ENCODE data around the gene SEMA5A.

SEMA5A gene

GRCh38 chr5:9398227-9398626 lies 147.6 kb downstream of the SEMA5A start:
- H3K27ac ChIP-seq (ENCODE audit: low read depth, low read length) = no peak overlapping the region
- no peaks in the 10 kb centered on the region for H3K9me3 ChIP-seq (ENCODE audit: control insufficient read depth, insufficient read depth, low read length)
- H3K27me3 ChIP-seq (ENCODE audit: control insufficient read depth, insufficient read depth, low read length) = no peaks in the 10 kb centered on the region
- H3K4me3 ChIP-seq (ENCODE audit: low read depth, low read length) = no peak overlapping the region
- no peaks in the 10 kb centered on the region for H3K36me3 ChIP-seq (ENCODE audit: control insufficient read depth, insufficient read depth, low read length)
- H3K9ac ChIP-seq (ENCODE audit: low read depth, low read length) = no peak overlapping the region
- H3K4me1 ChIP-seq (ENCODE audit: control insufficient read depth, insufficient read depth, low read length) = 0 out of 2 replicates have a peak, but pooled peaks cover 3% of the 10 kb centered on the region

DNA sequence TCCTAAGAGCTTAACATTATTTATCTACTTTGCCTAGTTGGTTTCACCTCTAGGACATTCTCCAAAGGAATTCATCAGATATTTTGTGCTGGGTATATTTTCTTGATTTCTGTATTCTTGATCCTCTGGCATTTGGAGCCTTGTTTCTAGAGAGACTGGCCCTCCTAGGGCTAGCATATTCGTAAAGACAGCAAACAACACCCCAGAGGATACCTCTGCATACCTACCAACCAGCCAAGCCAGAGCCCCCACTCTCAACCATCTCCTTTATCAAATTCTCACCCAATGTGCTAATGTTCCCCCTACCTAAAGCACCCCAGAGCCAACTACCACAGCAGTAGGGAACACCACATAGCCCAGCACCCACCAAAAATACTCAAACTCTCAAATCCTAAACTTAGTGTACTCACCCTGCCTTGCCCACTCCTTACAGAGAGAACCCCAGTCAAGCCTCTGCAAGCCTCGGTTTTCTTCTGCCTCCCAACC lies 149.5 kb downstream of the SEMA5A start:
- Histone ChIP-seq H3K36me3 (ENCODE audit: control insufficient read depth, insufficient read depth, low read length) (no peaks in the 10 kb centered on the region), H3K9me3 (ENCODE audit: control insufficient read depth, insufficient read depth, low read length) (no peaks in the 10 kb centered on the region), H3K27me3 (ENCODE audit: control insufficient read depth, insufficient read depth, low read length) (no peaks in the 10 kb centered on the region), H3K4me1 (ENCODE audit: control insufficient read depth, insufficient read depth, low read length) (0 out of 2 replicates have a peak, but pooled peaks cover 3% of the 10 kb centered on the region), H3K27ac (ENCODE audit: low read depth, low read length) (no peak overlapping the region), H3K9ac (ENCODE audit: low read depth, low read length) (no peak overlapping the region), H3K4me3 (ENCODE audit: low read depth, low read length) (no peak overlapping the region)

DNA sequence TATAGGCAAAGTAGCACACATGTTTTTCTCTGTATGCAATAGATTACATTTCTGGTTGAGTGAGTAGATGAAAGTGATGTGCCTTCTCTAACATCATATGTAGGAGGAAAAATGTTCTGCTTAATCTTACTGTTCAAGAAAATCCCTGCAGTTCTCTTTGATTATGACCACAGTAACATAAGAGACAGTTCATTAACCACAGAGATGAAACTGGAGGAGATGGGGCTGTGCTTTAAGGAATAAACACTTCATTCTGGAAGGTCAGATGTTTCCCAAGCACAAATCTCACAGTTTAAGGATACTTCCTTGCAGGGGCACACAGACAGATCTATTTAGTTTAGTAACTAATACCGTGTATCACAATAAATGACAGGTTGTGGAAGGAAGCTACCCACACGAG lies 150.2 kb downstream of the SEMA5A start:
- Histone ChIP-seq H3K36me3 (ENCODE audit: control insufficient read depth, insufficient read depth, low read length) (no peaks in the 10 kb centered on the region), H3K4me1 (ENCODE audit: control insufficient read depth, insufficient read depth, low read length) (0 out of 2 replicates have a peak, but pooled peaks cover 3% of the 10 kb centered on the region), H3K4me3 (ENCODE audit: low read depth, low read length) (no peak overlapping the region)

DNA sequence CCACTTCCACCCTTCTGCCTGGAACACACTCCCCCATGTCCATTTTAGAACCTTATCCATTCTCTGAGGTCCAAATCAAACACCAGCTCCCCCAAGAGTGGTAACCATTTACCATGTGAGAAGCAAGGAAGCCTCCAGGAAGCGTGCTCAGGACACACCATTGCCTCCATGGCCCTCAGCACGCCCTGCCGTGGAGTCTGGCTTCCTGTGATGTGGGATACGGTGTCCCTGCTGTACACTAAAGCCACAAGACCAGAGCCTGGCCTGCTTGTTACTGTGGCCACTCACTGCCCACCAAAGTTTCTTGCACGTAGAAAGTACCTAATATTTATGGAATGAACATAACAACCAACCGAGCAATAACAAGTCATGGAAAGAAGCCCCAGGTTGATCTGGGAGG lies 151.7 kb downstream of the SEMA5A start:
- Histone ChIP-seq H3K36me3 (ENCODE audit: control insufficient read depth, insufficient read depth, low read length) (no peaks in the 10 kb centered on the region), H3K27ac (ENCODE audit: low read depth, low read length) (no peak overlapping the region), H3K9ac (ENCODE audit: low read depth, low read length) (no peak overlapping the region), H3K9me3 (ENCODE audit: control insufficient read depth, insufficient read depth, low read length) (no peaks in the 10 kb centered on the region), H3K4me1 (ENCODE audit: control insufficient read depth, insufficient read depth, low read length) (0 out of 2 replicates have a peak, but pooled peaks cover 3% of the 10 kb centered on the region), H3K4me3 (ENCODE audit: low read depth, low read length) (no peak overlapping the region), H3K27me3 (ENCODE audit: control insufficient read depth, insufficient read depth, low read length) (no peaks in the 10 kb centered on the region)

More for the DNA sequence above, 150.2 kb downstream of the SEMA5A start:
- Histone ChIP-seq H3K27me3 (ENCODE audit: control insufficient read depth, insufficient read depth, low read length) (no peaks in the 10 kb centered on the region), H3K9me3 (ENCODE audit: control insufficient read depth, insufficient read depth, low read length) (no peaks in the 10 kb centered on the region), H3K27ac (ENCODE audit: low read depth, low read length) (no peak overlapping the region), H3K9ac (ENCODE audit: low read depth, low read length) (no peak overlapping the region)

- Histone ChIP-seq H3K9me3 (ENCODE audit: control insufficient read depth, insufficient read depth, low read length) (no peaks in the 10 kb centered on the region), H3K27ac (ENCODE audit: low read depth, low read length) (no peak overlapping the region), H3K9ac (ENCODE audit: low read depth, low read length) (no peak overlapping the region), H3K36me3 (ENCODE audit: control insufficient read depth, insufficient read depth, low read length) (no peaks in the 10 kb centered on the region), H3K4me3 (ENCODE audit: low read depth, low read length) (no peak overlapping the region), H3K4me1 (ENCODE audit: control insufficient read depth, insufficient read depth, low read length) (0 out of 2 replicates have a peak, but pooled peaks cover 3% of the 10 kb centered on the region), H3K27me3 (ENCODE audit: control insufficient read depth, insufficient read depth, low read length) (no peaks in the 10 kb centered on the region)
Observed at GRCh38 chr5:9392625-9393024, 153.2 kb downstream of the SEMA5A start.

DNA sequence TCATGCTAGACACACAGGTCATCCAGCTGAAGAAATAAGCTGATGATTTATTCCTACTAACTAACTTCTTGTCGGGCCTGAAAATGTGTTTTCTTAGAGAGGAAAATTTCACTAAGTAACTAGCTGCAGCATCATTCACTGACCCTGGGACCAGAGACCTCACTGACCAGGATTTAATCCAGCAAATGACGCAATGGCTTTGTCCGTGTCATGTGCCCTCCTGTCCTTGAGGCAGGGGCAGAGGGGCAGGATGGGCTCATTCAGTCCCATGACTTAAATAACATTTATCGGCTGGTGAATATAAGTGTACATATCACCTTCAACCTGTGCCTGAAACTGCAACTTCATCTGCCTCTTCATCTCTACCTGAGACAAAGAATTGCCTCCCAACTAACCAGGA lies 154.8 kb downstream of the SEMA5A start:
- Histone ChIP-seq H3K4me1 (ENCODE audit: control insufficient read depth, insufficient read depth, low read length) (no peaks in the 10 kb centered on the region), H3K36me3 (ENCODE audit: control insufficient read depth, insufficient read depth, low read length) (no peaks in the 10 kb centered on the region), H3K27me3 (ENCODE audit: control insufficient read depth, insufficient read depth, low read length) (no peaks in the 10 kb centered on the region), H3K4me3 (ENCODE audit: low read depth, low read length) (no peak overlapping the region), H3K9me3 (ENCODE audit: control insufficient read depth, insufficient read depth, low read length) (no peaks in the 10 kb centered on the region), H3K9ac (ENCODE audit: low read depth, low read length) (no peak overlapping the region), H3K27ac (ENCODE audit: low read depth, low read length) (no peak overlapping the region)

DNA sequence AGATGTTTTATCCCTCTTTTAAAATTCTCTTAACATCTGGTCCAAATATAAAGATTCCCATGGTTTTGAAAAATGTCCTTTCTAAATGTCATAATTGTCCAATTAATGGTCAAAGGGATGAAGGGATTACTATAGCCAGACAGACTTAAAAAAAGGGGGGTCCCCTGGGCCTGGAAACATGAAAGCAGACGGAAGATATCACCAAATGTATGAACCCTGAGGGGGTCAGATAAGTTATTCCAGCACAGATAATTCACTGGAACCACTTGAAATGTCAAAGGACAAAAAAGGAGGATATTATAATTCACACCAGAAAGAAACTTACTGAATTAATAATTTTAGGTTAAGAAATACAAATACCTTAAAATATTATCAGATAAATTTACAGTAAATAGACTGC lies 155.8 kb downstream of the SEMA5A start:
- no peak overlapping the region for H3K9ac ChIP-seq (ENCODE audit: low read depth, low read length)
- no peak overlapping the region for H3K27ac ChIP-seq (ENCODE audit: low read depth, low read length)
- no peaks in the 10 kb centered on the region for H3K4me1 ChIP-seq (ENCODE audit: control insufficient read depth, insufficient read depth, low read length)
- no peaks in the 10 kb centered on the region for H3K36me3 ChIP-seq (ENCODE audit: control insufficient read depth, insufficient read depth, low read length)
- H3K27me3 ChIP-seq (ENCODE audit: control insufficient read depth, insufficient read depth, low read length) = no peaks in the 10 kb centered on the region
- no peaks in the 10 kb centered on the region for H3K9me3 ChIP-seq (ENCODE audit: control insufficient read depth, insufficient read depth, low read length)
- no peak overlapping the region for H3K4me3 ChIP-seq (ENCODE audit: low read depth, low read length)

DNA sequence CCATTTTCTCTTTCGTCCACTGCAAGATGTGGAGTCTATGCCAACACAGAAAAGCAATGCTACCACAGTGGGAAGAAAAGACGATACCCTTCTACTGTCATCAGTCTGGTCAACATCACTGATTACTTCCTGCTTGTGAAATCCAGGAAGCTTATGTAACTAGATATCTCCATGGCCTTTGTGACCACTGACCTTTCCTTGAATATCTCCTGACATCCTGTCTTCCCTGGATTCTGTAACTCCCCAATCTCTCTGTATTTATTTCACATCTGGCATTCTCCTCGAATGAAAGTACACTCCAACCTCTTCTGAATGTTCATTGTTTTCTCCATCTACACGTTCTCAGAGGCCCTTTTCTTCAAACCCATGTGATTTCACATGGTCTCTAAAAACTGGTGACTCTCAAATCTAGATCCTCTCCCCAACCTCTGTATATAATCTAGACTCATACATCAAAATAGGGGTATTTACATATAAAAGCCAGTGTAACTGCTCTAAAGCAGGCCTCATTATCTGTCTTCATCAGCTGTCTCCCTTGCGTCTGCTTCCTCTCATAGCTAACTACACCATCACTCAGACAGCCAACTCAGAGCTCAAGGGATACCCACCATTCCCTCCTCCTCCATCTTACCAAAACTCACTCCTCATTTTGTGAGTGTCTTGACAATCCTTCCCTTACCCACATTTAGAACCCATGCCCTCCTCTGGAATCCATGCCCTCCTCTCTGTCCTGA lies 156.8 kb downstream of the SEMA5A start:
- H3K4me1 ChIP-seq (ENCODE audit: control insufficient read depth, insufficient read depth, low read length) = no peaks in the 10 kb centered on the region
- H3K27me3 ChIP-seq (ENCODE audit: control insufficient read depth, insufficient read depth, low read length) = no peaks in the 10 kb centered on the region
- no peak overlapping the region for H3K27ac ChIP-seq (ENCODE audit: low read depth, low read length)
- no peaks in the 10 kb centered on the region for H3K36me3 ChIP-seq (ENCODE audit: control insufficient read depth, insufficient read depth, low read length)
- no peaks in the 10 kb centered on the region for H3K9me3 ChIP-seq (ENCODE audit: control insufficient read depth, insufficient read depth, low read length)
- H3K4me3 ChIP-seq (ENCODE audit: low read depth, low read length) = no peak overlapping the region
- no peak overlapping the region for H3K9ac ChIP-seq (ENCODE audit: low read depth, low read length)

- no peaks in the 10 kb centered on the region for H3K9me3 ChIP-seq (ENCODE audit: control insufficient read depth, insufficient read depth, low read length)
- H3K9ac ChIP-seq (ENCODE audit: low read depth, low read length) = no peak overlapping the region
- H3K27me3 ChIP-seq (ENCODE audit: control insufficient read depth, insufficient read depth, low read length) = no peaks in the 10 kb centered on the region
- H3K4me1 ChIP-seq (ENCODE audit: control insufficient read depth, insufficient read depth, low read length) = no peaks in the 10 kb centered on the region
- no peak overlapping the region for H3K27ac ChIP-seq (ENCODE audit: low read depth, low read length)
- H3K4me3 ChIP-seq (ENCODE audit: low read depth, low read length) = no peak overlapping the region
- no peaks in the 10 kb centered on the region for H3K36me3 ChIP-seq (ENCODE audit: control insufficient read depth, insufficient read depth, low read length)
Observed at GRCh38 chr5:9387879-9388278, 158.0 kb downstream of the SEMA5A start.

DNA sequence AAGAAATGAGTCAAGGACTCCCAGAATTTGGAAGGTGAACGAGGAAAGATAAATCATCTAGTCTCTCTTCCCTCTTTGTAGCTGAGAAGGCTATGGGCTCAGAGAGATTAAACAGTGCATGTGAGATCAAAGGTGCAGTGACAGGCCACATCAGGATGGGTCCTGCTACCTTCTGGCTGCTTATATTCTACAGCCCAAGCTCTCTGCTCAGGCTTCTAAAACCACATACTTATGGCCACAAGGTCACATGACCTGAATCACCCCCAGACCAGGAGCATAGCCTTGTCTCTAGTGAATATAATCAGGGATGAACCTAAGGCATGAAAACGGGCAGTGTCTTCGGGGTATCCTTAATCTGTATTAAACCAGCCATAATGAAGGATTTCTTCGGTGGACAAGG lies 158.9 kb downstream of the SEMA5A start:
- no peak overlapping the region for H3K4me3 ChIP-seq (ENCODE audit: low read depth, low read length)
- H3K4me1 ChIP-seq (ENCODE audit: control insufficient read depth, insufficient read depth, low read length) = no peaks in the 10 kb centered on the region
- H3K27ac ChIP-seq (ENCODE audit: low read depth, low read length) = no peak overlapping the region
- H3K36me3 ChIP-seq (ENCODE audit: control insufficient read depth, insufficient read depth, low read length) = no peaks in the 10 kb centered on the region
- no peaks in the 10 kb centered on the region for H3K27me3 ChIP-seq (ENCODE audit: control insufficient read depth, insufficient read depth, low read length)
- H3K9ac ChIP-seq (ENCODE audit: low read depth, low read length) = no peak overlapping the region
- no peaks in the 10 kb centered on the region for H3K9me3 ChIP-seq (ENCODE audit: control insufficient read depth, insufficient read depth, low read length)

DNA sequence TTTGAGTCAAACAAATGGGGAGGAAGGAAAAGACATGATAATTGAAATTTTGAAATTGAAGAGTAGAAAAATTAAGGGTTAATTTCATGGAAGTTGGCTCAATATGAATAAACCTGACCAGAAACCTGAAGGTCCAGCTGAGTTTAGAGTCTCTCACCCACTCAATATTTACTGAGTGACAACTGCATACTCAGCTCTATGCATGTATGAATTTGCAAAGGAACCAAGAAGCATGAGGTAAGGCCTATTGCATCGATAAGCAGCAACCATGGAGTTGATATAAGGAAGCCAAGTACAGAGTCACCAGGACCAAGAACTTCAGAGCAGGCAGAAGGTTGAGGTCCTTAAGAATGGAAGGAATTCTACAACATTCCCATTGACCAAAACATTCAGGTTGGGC lies 163.4 kb downstream of the SEMA5A start:
- no peak overlapping the region for H3K27ac ChIP-seq (ENCODE audit: low read depth, low read length)
- H3K27me3 ChIP-seq (ENCODE audit: control insufficient read depth, insufficient read depth, low read length) = no peaks in the 10 kb centered on the region
- H3K36me3 ChIP-seq (ENCODE audit: control insufficient read depth, insufficient read depth, low read length) = no peaks in the 10 kb centered on the region
- H3K4me3 ChIP-seq (ENCODE audit: low read depth, low read length) = no peak overlapping the region
- H3K9ac ChIP-seq (ENCODE audit: low read depth, low read length) = no peak overlapping the region
- no peaks in the 10 kb centered on the region for H3K9me3 ChIP-seq (ENCODE audit: control insufficient read depth, insufficient read depth, low read length)
- no peaks in the 10 kb centered on the region for H3K4me1 ChIP-seq (ENCODE audit: control insufficient read depth, insufficient read depth, low read length)
